Hematopoietic multipotent progenitor cell treated with erythropoietin and hydrocortisone succinate and interleukin-3 and kit ligand, for 17 days (in vitro differentiated cells): ENCODE results near the gene ZFTA.
"Not testable (repeated sequence)": the region's sequence is repeated elsewhere in the genome, so short reads cannot be mapped to it uniquely, and the experiment has no call there.

Source experiments
- DNase-seq: peaks from one replicate; pipeline ENCODE4 v3.0.0-alpha.2; 2015; ENCODE audit warnings: low spot score

Gene ZFTA

GRCh38 chr11:63775191-63775590, 6.6 kb upstream of the ZFTA start:
- DNase-seq, result no peak

GRCh38 chr11:63771741-63772318, 3.3 kb upstream of the ZFTA start:
- not testable (repeated sequence) for DNase-seq

- DNase-seq, result no peak
These were observed 2.2 kb upstream of the ZFTA start for GRCh38 chr11:63770763-63771162.

DNA sequence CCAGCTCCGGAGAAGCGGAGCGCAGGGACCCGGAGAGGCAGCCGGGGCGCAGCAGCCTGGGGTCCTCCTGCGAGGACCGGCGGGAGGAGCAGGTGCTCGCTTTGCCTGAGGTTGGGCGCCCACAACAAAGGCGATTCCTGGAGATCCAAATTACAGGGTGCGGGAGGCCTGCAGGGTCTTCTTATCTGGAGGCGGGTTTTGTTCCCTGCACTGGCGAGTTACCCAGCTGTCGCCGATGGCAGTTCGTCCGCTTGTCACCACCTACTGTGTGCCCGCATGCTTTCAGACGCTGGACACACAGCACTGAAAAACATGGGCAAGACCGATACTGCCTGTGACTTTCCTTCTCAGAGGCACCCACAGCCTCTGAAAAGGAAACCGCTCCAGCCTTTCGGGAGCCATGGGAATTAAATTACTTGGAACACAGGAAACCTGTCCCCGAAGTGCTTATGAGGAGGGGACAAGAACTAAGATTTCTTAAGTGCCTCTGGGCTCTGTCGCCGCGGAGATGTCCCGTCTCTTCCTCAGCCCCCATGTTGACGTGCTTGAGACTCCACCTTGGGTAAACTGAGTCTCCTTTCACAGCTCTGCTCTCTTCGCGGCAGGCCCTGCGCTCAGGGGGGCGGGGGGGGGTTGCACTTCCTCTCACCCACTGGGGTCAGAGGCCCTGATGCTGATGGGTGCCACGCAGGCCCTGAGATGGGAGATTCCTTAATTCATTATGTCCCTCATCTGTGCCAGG, 1.3 kb upstream of the ZFTA start:
- DNase-seq, result no peak

DNA sequence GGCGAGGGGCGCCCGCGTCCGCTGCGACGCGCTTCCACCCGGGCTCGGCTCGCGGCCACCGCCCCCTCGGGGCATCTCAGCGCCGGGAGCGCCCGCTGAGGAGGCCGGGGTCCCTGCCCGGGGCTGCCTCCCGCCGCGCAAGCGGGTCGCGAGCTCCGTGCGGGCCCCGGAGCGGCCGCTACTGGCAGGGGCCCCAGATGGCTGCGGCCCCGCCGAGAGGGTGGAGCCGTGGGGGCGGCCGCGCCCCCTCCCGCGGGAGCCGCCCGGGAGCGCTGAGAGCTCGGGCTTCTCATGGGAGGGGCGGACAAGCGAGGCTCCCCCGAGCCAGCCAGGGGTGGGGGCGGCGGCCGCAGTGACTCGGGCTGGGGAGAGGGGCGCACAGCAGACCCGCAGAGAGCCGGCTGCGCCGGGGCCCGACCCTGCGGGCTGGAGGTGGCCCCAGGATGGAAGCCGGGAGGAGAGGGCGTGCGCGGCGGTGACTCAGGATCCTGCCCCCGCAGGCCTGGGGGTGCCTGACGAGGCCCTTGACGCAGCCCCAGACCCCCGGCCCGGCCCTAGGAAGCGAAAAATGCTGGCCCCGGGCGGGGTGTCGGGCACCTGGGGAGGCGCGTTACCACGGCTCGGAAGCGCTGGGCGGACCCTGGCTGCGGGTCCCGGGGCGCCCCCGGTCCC, 603 bp upstream of the ZFTA start:
- DNase-seq, result no peak

GRCh38 chr11:63767565-63768236, 874 bp downstream of the ZFTA start:
- DNase-seq, result peak; percentile 21

DNA sequence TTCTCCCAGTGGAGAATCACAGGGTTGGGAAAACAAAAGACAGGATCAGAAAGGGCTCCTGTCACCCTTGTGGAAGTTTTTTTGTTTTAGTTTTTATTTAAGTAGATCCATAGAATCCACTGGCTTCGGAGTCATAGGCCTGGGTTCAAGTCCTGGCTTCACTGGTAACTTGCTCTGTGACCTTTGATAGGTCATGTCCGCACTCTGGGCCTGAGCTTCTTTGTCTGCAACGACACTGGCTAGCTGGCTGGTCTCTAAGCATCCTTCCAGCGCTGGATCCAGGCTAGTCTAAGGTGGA, 1.4 kb downstream of the ZFTA start:
- no peak for DNase-seq

- no peak for DNase-seq
These were observed 1.9 kb downstream of the ZFTA start for GRCh38 chr11:63766531-63767235.

DNA sequence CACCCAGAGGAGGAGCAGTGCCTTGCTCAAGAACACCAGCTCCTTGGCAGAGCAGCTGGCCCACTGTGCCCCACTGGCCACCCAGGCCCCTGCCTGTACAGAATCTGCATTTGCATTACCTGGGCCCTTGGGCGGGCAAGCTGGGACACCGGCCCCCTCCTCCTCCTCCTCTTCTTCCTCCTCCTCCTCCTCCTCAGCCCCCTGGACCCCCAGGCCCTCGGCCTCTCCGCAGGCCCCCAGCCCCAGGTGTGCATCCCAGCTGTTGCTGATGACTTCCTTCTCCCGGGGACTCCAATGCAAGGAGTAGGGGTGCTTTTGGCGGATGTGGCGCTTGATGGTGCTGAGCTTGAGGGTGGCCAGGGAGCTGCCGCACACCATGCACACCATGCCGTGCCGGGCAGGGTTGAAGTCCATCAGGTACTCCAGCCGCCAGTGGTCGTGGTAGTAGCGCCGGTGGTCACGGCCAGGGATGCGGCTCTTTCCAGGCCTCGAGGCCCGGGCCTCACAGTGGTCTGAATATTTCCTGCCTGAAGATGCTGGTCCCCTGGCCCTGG, 2.8 kb downstream of the ZFTA start:
- DNase-seq, result no peak

- no peak for DNase-seq
These were observed 3.6 kb downstream of the ZFTA start for GRCh38 chr11:63764679-63765647.

- DNase-seq, result no peak
These were observed 4.3 kb downstream of the ZFTA start for GRCh38 chr11:63764340-63764678.

DNA sequence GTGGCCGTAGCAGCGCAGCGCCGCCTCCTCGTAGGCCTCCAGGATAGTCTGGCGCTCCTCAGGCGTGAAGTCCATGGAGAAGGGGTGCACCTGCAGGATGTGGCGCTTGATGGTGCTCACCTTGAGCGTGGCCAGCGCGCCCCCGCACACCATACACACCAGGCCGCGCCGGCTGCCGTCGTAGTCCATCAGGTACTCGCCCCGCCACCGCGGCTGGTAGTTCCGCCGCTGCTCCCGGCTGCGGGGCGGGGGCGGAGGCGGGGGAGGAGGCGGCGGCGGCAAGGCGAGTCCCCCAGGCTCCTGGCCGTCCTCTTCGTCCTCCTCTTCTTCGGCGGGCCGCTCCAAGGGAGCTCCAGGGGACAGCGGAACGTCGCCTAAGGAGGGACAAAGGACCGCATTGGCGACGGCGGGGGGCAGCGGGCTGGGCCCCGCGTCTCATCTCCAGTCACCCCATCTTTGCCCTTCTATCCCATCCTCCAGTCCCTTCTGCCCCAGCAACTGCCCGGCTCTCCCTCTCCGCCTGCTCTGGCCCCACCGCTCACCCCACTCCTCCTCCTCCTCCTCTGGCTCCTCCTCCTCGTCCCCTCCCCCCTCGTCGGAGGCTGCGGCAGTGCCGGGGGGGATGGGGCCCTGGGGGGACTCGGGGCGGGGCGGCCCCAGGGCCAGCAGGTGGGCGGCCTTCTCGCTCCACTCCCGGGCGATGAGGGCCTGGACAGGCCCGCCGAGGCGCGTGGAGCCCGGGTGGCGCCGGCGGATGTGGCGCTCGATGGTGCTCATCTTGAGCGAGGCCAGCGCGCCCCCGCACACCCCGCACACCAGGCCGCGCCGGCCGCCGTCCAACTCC, 4.9 kb downstream of the ZFTA start:
- DNase-seq, result no peak

- no peak for DNase-seq
These were observed 5.7 kb downstream of the ZFTA start for GRCh38 chr11:63762654-63763495.

- DNase-seq, result no peak
These were observed 6.5 kb downstream of the ZFTA start for GRCh38 chr11:63761931-63762653.

DNA sequence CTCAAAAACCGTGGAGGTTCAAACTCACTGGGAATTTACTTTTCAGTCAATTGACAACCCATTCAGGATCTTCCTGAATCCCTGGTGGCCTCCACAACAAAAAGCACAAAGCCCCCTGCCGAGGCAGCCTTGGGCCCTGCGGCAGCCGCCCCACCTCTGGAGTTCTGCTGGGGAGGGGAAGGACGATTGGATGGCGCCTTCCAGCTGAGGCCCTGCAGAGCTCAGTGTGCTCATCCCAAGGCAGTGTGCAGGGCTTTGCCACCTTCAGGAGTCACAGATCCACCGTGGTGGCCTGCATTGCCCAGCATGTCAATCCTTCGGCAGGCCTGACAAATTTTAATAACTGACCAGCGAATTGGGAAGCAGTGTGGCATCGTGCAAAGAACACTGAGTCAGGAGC, 7.4 kb downstream of the ZFTA start:
- DNase-seq, result no peak

GRCh38 chr11:63760487-63761079, 8.0 kb downstream of the ZFTA start:
- no peak for DNase-seq

DNA sequence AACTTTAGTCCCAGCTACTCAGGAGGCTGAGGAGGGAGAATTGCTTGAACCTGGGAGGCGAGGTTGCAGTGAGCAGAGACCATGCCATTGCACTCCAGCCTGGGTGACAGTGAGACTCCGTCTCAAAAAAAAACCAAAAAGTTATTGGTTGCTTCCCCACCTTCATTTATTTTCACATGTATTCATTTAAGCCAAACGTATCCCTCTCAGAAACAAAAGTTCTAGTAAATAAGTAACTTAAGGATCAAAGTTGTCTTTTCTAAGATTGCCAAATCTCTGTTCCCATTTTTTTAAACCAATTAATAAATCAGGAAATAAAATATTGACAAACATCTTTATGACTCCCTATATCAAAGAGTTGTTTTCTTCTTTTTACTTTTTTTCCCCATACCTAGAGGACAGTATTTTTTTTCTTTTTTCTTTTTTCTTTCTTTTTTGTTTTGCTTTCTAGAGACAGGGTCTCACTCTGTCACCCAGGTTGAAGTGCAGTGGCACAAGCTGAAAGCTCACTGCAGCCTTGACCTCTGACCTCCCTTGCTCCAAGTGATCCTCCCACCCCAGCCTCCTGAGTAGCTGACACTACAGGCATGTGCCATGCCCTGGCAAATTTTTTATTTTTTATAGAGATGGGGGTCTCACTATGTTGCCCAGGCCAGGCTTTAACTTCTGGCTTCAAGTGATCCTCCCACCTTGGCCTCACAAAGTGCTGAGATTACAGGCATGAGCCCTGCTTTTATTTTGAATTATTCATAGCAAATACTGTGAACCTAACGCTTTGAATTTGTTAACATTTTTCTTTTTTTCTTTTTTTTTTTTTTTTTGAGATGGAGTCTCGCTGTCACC, 11.4 kb downstream of the ZFTA start:
- no peak for DNase-seq
